Testis (tissue), 3 donors: Measurements from ENCODE around the gene PDHX. TPM values are rescaled to one million over a fixed set of nuclear protein-coding genes. Genes with fewer than 3 reads are reported as not detected.

ENCODE experiments used
- DNase-seq: peaks from one replicate; pipeline ENCODE4 v3.0.0-alpha.2; 2019
- H3K27ac ChIP-seq, 2 donors: fragments of 200-600 bp; sonication (generic); one replicate each; pipeline ENCODE4 v1.5.1; 2019
- H3K27me3 ChIP-seq: fragments of 200-600 bp; sonication (generic); one replicate; pipeline ENCODE4 v1.5.1; 2019
- H3K36me3 ChIP-seq: fragments of 200-600 bp; sonication (generic); one replicate; pipeline ENCODE4 v1.5.1; 2017; ENCODE audit warnings: low read depth; ENCODE audit errors: missing control alignments
- H3K4me1 ChIP-seq: fragments of 200-600 bp; sonication (generic); one replicate; pipeline ENCODE4 v1.5.1; 2019
- H3K4me3 ChIP-seq, 2 donors: fragments of 200-600 bp; sonication (generic); one replicate each; pipeline ENCODE4 v1.5.1; 2017 to 2019
- H3K9me3 ChIP-seq: fragments of 200-600 bp; sonication (generic); one replicate; pipeline ENCODE4 v1.5.1; 2017
- CTCF ChIP-seq, 3 experiments: fragments of 450-650 bp in 2 of 3; fragments of 200-600 bp in 1 of 3; sonication (generic) in 1 of 3; IDR thresholded peaks; one replicate each; pipeline ENCODE4 v1.5.1; 2016 to 2019; ENCODE audit warnings: antibody characterized with exemption in 3 of 3, mild to moderate bottlenecking in 2 of 3, moderate library complexity in 1 of 3
- POLR2A ChIP-seq: fragments of 450-650 bp; IDR thresholded peaks from one replicate; pipeline ENCODE4 v1.6.1; 2017; ENCODE audit warnings: antibody characterized with exemption, mild to moderate bottlenecking, moderate library complexity
- WGBS, 2 donors: methylation state at CpG; one replicate each; pipeline ENCODE4 v1.1.5; 2018; 5-methylcytosine and 5-hydroxymethylcytosine counted together
- intact Hi-C: fragments of 100-400 bp; cut with DNase I; formaldehyde crosslinking; loops from one replicate; pipeline ENCODE4 v1.15.1; 2023; ENCODE audit warnings: low total_unique reads
- polyA plus RNA-seq: library from polyadenylated mRNA; stranded (reverse); fragments of 350-450 nt; fragmentation: Illumina TruSeq; extraction: RNeasy Lipid Tissue Mini Kit (QIAGEN cat#74804); gene quantifications from one replicate; pipeline ENCODE4 v1.2.3, GENCODE V29; 2014; ENCODE audit warnings: low read depth, low replicate concordance; ENCODE audit not compliant: insufficient read depth
- total RNA-seq, 2 donors: library from RNA; depleted of rRNA; stranded (reverse); fragments of >200 nt; gene quantifications; one replicate each; pipeline ENCODE4 v1.2.3, GENCODE V29; 2016

The PDHX gene
- total and polyA plus RNA-seq, 3 donors from 2014 or later = 47.9 to 54.2 (median 53.5) TPM

- H3K4me3 ChIP-seq = no peak overlapping the region
- H3K36me3 ChIP-seq = no peaks in the 10 kb centered on the region
- DNase-seq = no peak
- TF ChIP-seq CTCF (IDR thresholded peaks at IDR 0.05) = no peak
- H3K27ac ChIP-seq = no peak overlapping the region
- no peaks in the 10 kb centered on the region for H3K27me3 ChIP-seq
- intact Hi-C loops = no loop called here
- 78 to 81% methylated on average over 5 of the region's 5 CpGs for whole genome bisulfite sequencing, 2 donors
- H3K4me1 ChIP-seq = no peaks in the 10 kb centered on the region
- no peaks in the 10 kb centered on the region for H3K9me3 ChIP-seq
These were observed 71.2 kb downstream of the PDHX start for GRCh38 chr11:34987617-34988016.

- no peaks in the 10 kb centered on the region for H3K9me3 ChIP-seq
- WGBS, 2 donors = 90 to 91% methylated on average over 4 of the region's 4 CpGs
These were observed 72.2 kb downstream of the PDHX start for GRCh38 chr11:34988294-34989255.

GRCh38 chr11:34990916-34991315 lies 74.5 kb downstream of the PDHX start:
- Histone ChIP-seq H3K4me1 (no peaks in the 10 kb centered on the region), H3K27me3 (no peaks in the 10 kb centered on the region), H3K9me3 (no peaks in the 10 kb centered on the region), H3K27ac (no peak overlapping the region), H3K36me3 (no peaks in the 10 kb centered on the region), H3K4me3 (no peak overlapping the region)
- no peak for DNase-seq
- TF ChIP-seq POLR2A = no peak
- TF ChIP-seq CTCF (IDR thresholded peaks at IDR 0.05) = no peak
- WGBS, 2 donors = 95 to 97% methylated on average over 2 of the region's 2 CpGs
- intact Hi-C loops = no loop called here

More at GRCh38 chr11:34988294-34989255, 72.2 kb downstream of the PDHX start:
- TF ChIP-seq CTCF (IDR thresholded peaks at IDR 0.05) = no peak
- TF ChIP-seq POLR2A = no peak
- intact Hi-C loops = no loop called here
- H3K27me3 ChIP-seq = no peaks in the 10 kb centered on the region
- no peak overlapping the region for H3K27ac ChIP-seq
- H3K36me3 ChIP-seq = no peaks in the 10 kb centered on the region
- H3K4me1 ChIP-seq = no peaks in the 10 kb centered on the region
- H3K4me3 ChIP-seq = no peak overlapping the region
- no peak for DNase-seq

- no peak for DNase-seq
- intact Hi-C loops = no loop called here
- Histone ChIP-seq H3K4me3 (no peak overlapping the region), H3K27me3 (no peaks in the 10 kb centered on the region), H3K36me3 (no peaks in the 10 kb centered on the region), H3K27ac (no peak overlapping the region), H3K4me1 (no peaks in the 10 kb centered on the region), H3K9me3 (no peaks in the 10 kb centered on the region)
- TF ChIP-seq POLR2A (no peak), CTCF (IDR thresholded peaks at IDR 0.05) (no peak)
- 93% methylated on average over 9 of the region's 9 CpGs for WGBS, 2 donors
These were observed 78.4 kb downstream of the PDHX start for GRCh38 chr11:34994854-34995253.
